Activated naive CD8-positive, alpha-beta T cell treated with anti-CD3 and anti-CD28 coated beads for 36 hours (primary cell): Measurements from ENCODE around the gene CDH8. TPM values are rescaled to one million over a fixed set of nuclear protein-coding genes. Genes with fewer than 3 reads are reported as not detected.

Experiments
- DNase-seq: peaks from one replicate; pipeline ENCODE4 v3.0.0; 2021
- H3K27ac Mint-ChIP-seq: one replicate; pipeline ENCODE4 v1.8.0; 2022; ENCODE audit warnings: mild to moderate bottlenecking, moderate library complexity, mixed read lengths
- H3K27me3 Mint-ChIP-seq: one replicate; pipeline ENCODE4 v1.8.0; 2022; ENCODE audit warnings: mild to moderate bottlenecking, mixed read lengths
- H3K36me3 Mint-ChIP-seq: one replicate; pipeline ENCODE4 v1.8.0; 2021; ENCODE audit warnings: mild to moderate bottlenecking, mixed read lengths
- H3K4me1 Mint-ChIP-seq: one replicate; pipeline ENCODE4 v1.8.0; 2021; ENCODE audit warnings: mixed read lengths
- H3K4me3 Mint-ChIP-seq: one replicate; pipeline ENCODE4 v1.8.0; 2022; ENCODE audit warnings: mild to moderate bottlenecking, moderate library complexity, mixed read lengths
- H3K9me3 Mint-ChIP-seq: one replicate; pipeline ENCODE4 v1.8.0; 2022; ENCODE audit warnings: mixed read lengths
- total RNA-seq, 2 experiments: library from RNA; stranded (reverse); gene quantifications; one replicate each; pipeline ENCODE4 v1.2.3, GENCODE V29; 2021

The CDH8 gene
- total RNA-seq, 2 experiments from 2014 or later, result not detected

GRCh38 chr16:61654962-61655361 is 381.3 kb downstream of the CDH8 start:
- no peaks in the 10 kb centered on the region for H3K27me3 Mint-ChIP-seq
- no peak for DNase-seq
- H3K4me3 Mint-ChIP-seq, result no peak overlapping the region
- H3K27ac Mint-ChIP-seq, result no peak overlapping the region
- H3K9me3 Mint-ChIP-seq, result peaks cover 5% of the 10 kb centered on the region
- H3K36me3 Mint-ChIP-seq, result no peaks in the 10 kb centered on the region
- H3K4me1 Mint-ChIP-seq, result no peaks in the 10 kb centered on the region

GRCh38 chr16:61653544-61653943 is 382.7 kb downstream of the CDH8 start:
- Mint-ChIP-seq H3K4me1 (no peaks in the 10 kb centered on the region), H3K36me3 (no peaks in the 10 kb centered on the region), H3K27ac (no peak overlapping the region), H3K9me3 (peaks cover 5% of the 10 kb centered on the region), H3K4me3 (no peak overlapping the region), H3K27me3 (no peaks in the 10 kb centered on the region)
- no peak for DNase-seq

GRCh38 chr16:61645561-61645960 is 390.7 kb downstream of the CDH8 start:
- Mint-ChIP-seq H3K9me3 (peaks cover 7% of the 10 kb centered on the region), H3K4me3 (no peak overlapping the region), H3K4me1 (no peaks in the 10 kb centered on the region), H3K27me3 (no peaks in the 10 kb centered on the region), H3K36me3 (no peaks in the 10 kb centered on the region), H3K27ac (no peak overlapping the region)
- no peak for DNase-seq

DNA sequence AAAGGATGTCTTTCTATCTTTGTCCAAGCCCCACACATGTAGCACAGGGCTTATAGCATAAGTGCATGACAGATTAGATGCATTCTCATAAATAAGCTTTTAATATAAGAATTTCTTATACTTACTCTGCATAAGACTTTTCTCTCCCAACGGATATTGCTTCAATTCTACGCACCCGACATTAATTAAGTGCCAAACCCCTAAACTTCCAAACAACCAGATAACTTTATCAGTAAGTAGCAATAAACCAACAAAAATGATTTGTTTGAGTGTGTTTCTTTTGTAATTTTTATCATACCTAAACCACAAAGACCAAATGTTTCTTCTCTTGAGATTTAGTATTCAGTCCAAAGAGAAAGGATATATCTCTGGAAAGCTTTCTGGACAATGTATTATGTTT is 391.5 kb downstream of the CDH8 start:
- no peaks in the 10 kb centered on the region for H3K36me3 Mint-ChIP-seq
- no peak overlapping the region for H3K27ac Mint-ChIP-seq

DNA sequence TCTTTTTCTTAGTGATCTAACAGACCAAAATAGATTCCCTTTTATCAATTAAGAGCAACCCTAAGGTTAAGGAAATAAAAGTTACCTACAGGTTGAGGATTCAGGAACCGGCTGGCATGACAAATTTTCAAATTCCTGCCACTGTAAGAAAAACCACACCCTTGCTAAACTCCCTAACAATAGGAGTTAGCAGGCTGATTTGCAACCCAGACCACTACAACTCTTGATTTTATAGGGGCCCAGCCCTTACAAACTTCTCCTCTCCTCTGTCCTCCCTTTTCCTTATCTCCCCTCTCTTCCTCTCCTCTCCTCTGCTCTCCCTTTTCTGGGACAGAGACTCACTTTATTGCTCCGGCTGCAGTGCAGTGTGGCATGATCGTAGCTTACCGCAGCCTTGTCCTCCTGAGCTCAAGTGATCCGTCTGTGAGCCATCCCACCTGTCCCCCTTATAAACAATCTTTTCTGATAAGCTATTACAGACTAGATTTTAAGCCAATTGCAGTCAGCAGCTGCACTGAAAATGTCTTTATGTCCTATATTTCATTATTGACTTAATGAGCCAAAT is 418.9 kb downstream of the CDH8 start:
- H3K4me1 Mint-ChIP-seq, result no peaks in the 10 kb centered on the region
- H3K36me3 Mint-ChIP-seq, result no peaks in the 10 kb centered on the region
- H3K4me3 Mint-ChIP-seq, result no peak overlapping the region
- peaks cover 2% of the 10 kb centered on the region for H3K9me3 Mint-ChIP-seq
- H3K27me3 Mint-ChIP-seq, result no peaks in the 10 kb centered on the region
- no peak for DNase-seq
- H3K27ac Mint-ChIP-seq, result no peak overlapping the region

More for the DNA sequence above, 391.5 kb downstream of the CDH8 start:
- Mint-ChIP-seq H3K9me3 (peaks cover 7% of the 10 kb centered on the region), H3K4me3 (no peak overlapping the region), H3K27me3 (no peaks in the 10 kb centered on the region), H3K4me1 (no peaks in the 10 kb centered on the region)
- DNase-seq, result no peak

GRCh38 chr16:61616088-61616487 is 420.1 kb downstream of the CDH8 start:
- Mint-ChIP-seq H3K27me3 (no peaks in the 10 kb centered on the region), H3K4me1 (no peaks in the 10 kb centered on the region), H3K27ac (no peak overlapping the region), H3K4me3 (no peak overlapping the region), H3K36me3 (no peaks in the 10 kb centered on the region), H3K9me3 (peaks cover 7% of the 10 kb centered on the region)
- DNase-seq, result no peak

GRCh38 chr16:61611847-61612491 is 424.3 kb downstream of the CDH8 start:
- Mint-ChIP-seq H3K4me1 (no peaks in the 10 kb centered on the region), H3K36me3 (no peaks in the 10 kb centered on the region), H3K9me3 (peaks cover 12% of the 10 kb centered on the region), H3K27ac (no peak overlapping the region), H3K27me3 (no peaks in the 10 kb centered on the region), H3K4me3 (no peak overlapping the region)
- no peak for DNase-seq

GRCh38 chr16:61606581-61606980 is 429.7 kb downstream of the CDH8 start:
- H3K4me1 Mint-ChIP-seq, result no peaks in the 10 kb centered on the region
- peaks cover 17% of the 10 kb centered on the region for H3K9me3 Mint-ChIP-seq
- no peaks in the 10 kb centered on the region for H3K27me3 Mint-ChIP-seq
- no peak overlapping the region for H3K27ac Mint-ChIP-seq
- no peak for DNase-seq
- peaks cover 2% of the 10 kb centered on the region for H3K36me3 Mint-ChIP-seq
- H3K4me3 Mint-ChIP-seq, result no peak overlapping the region
